NB4 (cell line): ENCODE measurements around the gene GNG8.

ENCODE experiments used
- MYC ChIP-seq: IDR thresholded peaks from 2 replicates; pipeline ENCODE4 v1.6.1; 2011; ENCODE audit warnings: low read depth, low read length
- POLR2A ChIP-seq: IDR thresholded peaks from 2 replicates; pipeline ENCODE4 v1.6.1; 2011; ENCODE audit warnings: mild to moderate bottlenecking; ENCODE audit not compliant: insufficient read length; ENCODE audit errors: extremely low read depth
- TF ChIP-seq, protein P1 (sequence below): IDR thresholded peaks from one replicate; pipeline ENCODE4 v1.5.1; 2012; ENCODE audit warnings: low read depth, low read length
- TF ChIP-seq, protein P2 (sequence below): IDR thresholded peaks from 2 replicates; pipeline ENCODE4 v1.6.1; 2011; ENCODE audit warnings: low read depth, low read length

- TF ChIP-seq, protein P1, sequence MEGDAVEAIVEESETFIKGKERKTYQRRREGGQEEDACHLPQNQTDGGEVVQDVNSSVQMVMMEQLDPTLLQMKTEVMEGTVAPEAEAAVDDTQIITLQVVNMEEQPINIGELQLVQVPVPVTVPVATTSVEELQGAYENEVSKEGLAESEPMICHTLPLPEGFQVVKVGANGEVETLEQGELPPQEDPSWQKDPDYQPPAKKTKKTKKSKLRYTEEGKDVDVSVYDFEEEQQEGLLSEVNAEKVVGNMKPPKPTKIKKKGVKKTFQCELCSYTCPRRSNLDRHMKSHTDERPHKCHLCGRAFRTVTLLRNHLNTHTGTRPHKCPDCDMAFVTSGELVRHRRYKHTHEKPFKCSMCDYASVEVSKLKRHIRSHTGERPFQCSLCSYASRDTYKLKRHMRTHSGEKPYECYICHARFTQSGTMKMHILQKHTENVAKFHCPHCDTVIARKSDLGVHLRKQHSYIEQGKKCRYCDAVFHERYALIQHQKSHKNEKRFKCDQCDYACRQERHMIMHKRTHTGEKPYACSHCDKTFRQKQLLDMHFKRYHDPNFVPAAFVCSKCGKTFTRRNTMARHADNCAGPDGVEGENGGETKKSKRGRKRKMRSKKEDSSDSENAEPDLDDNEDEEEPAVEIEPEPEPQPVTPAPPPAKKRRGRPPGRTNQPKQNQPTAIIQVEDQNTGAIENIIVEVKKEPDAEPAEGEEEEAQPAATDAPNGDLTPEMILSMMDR, result no peak
- no peak for TF ChIP-seq POLR2A
- TF ChIP-seq, protein P2, sequence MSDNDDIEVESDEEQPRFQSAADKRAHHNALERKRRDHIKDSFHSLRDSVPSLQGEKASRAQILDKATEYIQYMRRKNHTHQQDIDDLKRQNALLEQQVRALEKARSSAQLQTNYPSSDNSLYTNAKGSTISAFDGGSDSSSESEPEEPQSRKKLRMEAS, result peak; percentile 98
- peak; percentile 72 for TF ChIP-seq MYC
Measured at GRCh38 chr19:46661020-46661731, 25.2 kb upstream of the GNG8 start, which contains the start of gene DACT3.
